ENCODE results near the gene ALDOA. TPM values are rescaled to one million over a fixed set of nuclear protein-coding genes. Genes with fewer than 3 reads are reported as not detected.
A peak's percentile ranks its signal among the peaks of the same experiment; 100 is the strongest.

ALDOA gene
- total and polyA plus RNA-seq, 9 of the 15 experiments (the other 6 are each of a cell fraction or from before 2014, with no cell fraction given): 311 to 2,224 (median 1,293) TPM

DNA sequence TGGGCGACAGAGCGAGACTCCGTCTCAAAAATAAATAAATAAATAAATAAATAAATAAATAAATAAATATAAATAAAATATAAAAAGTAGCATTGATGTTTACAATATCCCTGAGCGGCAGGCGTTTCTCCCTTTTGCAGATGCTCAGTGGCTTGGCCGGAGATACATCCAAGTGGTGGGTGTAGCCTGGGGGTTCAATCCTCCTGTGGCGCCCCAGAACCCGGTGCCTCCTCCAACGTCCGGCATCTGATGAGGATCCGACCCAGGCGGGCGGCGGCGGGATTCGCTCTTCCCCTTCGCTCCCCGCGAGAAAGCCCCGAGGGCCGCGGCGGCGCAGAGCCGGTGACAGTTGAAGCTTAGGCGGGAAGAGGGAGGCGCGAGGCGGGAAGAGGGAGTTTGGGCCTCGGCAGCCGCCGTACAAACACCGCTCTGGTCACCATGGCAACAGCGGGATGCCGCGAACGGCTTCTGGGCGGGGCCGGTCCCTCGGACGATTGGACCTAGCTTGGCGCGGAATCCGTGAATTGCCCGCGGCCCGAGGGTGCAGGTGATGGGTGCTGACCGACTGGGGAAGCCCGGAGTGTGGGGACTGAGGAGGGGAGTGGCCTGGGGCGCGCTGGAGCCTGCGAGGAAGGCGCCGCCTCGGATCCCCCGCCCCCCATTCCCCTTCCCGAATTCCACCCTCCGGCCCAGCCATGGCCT lies 12.7 kb upstream of the ALDOA start (continued):
- TF ChIP-seq ZBED1 (IDR thresholded peaks at IDR 0.05) (no peak), ARNT (IDR thresholded peaks at IDR 0.05) (no peak), ZNF695 (CRISPR knock-in tag; IDR thresholded peaks at IDR 0.05) (no peak), ZNF583 (CRISPR knock-in tag; IDR thresholded peaks at IDR 0.05) (no peak), ZNF212 (CRISPR knock-in tag; IDR thresholded peaks at IDR 0.05) (no peak), GTF2F1 (IDR thresholded peaks at IDR 0.05; ENCODE audit: low read depth, low read length) (no peak), SRSF7 (optimal IDR thresholded peaks at IDR 0.05; ENCODE audit: low read depth, low read length) (no peak), HINFP (tag; conservative IDR thresholded peaks at IDR 0.05; ENCODE audit: low read depth) (no peak), BRF1 (IDR thresholded peaks at IDR 0.05; ENCODE audit: borderline replicate concordance, extremely low read depth, insufficient read length) (no peak), SPI1 (IDR thresholded peaks at IDR 0.05; ENCODE audit: borderline replicate concordance, low read depth, low read length) (0 out of 2 replicates have a peak, but pooled peaks have one; percentile 16), RBM22 (IDR thresholded peaks at IDR 0.05; ENCODE audit: low read depth, low read length, poor library complexity, severe bottlenecking) (peak; percentile 94), CEBPG (CRISPR knock-in tag; IDR thresholded peaks at IDR 0.05) (no peak), CEBPG (tag; conservative IDR thresholded peaks at IDR 0.05 in 1 of 2, IDR thresholded peaks at IDR 0.05 in 1 of 2) (no peak), ZFP1 (CRISPR knock-in tag; IDR thresholded peaks at IDR 0.05) (no peak), MYNN (IDR thresholded peaks at IDR 0.05) (0 out of 2 replicates have a peak, but pooled peaks have one; percentile 17), MYNN (CRISPR knock-in tag; IDR thresholded peaks at IDR 0.05) (no peak), CEBPB (tag; IDR thresholded peaks at IDR 0.05) (no peak; the same call in 1 of the 2 replicates), FUS (optimal IDR thresholded peaks at IDR 0.05; ENCODE audit: low read depth, low read length) (no peak), ZFP30 (CRISPR knock-in tag; IDR thresholded peaks at IDR 0.05; ENCODE audit: borderline replicate concordance) (no peak), ZNF830 (CRISPR knock-in tag; IDR thresholded peaks at IDR 0.05) (no peak), NFE2L1 (tag; IDR thresholded peaks at IDR 0.05; ENCODE audit: borderline replicate concordance, low read depth) (no peak), RHOXF2B (CRISPR knock-in tag; conservative IDR thresholded peaks at IDR 0.05) (no peak), NFATC3 (IDR thresholded peaks at IDR 0.05) (no peak)
- TF ChIP-seq, protein P1, sequence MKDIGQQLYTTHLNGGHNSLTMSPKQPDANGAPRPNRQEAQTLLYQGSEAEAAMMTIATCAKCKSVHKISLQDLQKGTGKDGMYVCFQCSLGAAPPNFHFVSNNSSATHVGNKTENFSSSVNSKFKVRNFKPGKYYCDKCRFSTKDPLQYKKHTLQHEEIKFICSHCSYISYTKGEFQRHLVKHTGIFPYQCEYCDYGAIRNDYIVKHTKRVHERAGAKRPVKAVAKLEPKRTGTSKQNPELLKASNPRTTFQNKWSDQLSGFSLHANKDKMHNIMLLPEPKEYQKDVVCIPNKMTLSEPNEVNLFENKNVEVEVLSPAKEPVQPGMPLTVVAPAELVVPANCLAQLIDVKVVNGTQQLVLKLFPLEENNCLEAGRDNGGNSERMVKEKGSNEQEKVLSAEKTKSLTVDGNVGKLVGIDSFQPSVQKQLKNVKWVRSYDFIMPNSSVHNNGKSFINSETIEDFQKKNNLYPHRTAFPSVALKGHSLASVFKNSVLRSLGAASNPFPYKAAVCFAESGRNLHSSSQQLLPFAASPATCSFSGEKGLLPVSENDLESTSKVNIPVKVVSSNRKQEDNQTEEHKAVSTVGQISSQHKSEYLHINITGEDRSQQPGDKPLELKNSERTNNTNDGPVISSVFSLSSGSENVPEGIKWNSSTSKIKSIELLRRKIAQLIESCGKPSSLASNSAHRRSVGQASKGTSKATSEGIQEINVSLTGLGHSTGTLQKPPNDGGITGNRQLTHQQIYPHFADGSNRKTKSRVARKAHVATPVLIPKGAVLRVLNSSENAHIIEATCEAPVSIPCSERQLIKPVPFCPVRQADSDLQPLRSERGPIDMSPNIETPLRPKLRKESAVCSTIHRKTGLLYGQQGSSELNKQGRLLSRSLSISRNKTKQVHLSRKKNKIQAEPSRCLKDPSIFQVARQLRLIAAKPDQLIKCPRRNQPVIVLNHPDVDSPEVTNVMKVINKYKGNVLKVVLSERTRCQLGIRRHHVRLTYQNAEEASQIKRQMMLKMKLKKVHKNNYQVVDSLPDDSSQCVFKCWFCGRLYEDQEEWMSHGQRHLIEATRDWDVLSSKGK (CRISPR knock-in tag; IDR thresholded peaks at IDR 0.05): no peak

All from K562 (cell line).